Adipocyte (in vitro differentiated cells): Measurements from ENCODE around the gene PNLDC1.
A peak's percentile ranks its signal among the peaks of the same experiment; 100 is the strongest.
"Not testable (repeated sequence)": the region's sequence is repeated elsewhere in the genome, so short reads cannot be mapped to it uniquely, and the experiment has no call there.

ENCODE experiments used
- DNase-seq: peaks from one replicate; pipeline ENCODE4 v3.0.0-alpha.2; 2015; ENCODE audit warnings: low read depth
- H3K27me3 ChIP-seq: replicated peaks from 2 replicates; pipeline ENCODE4 v1.7.0; 2013; ENCODE audit warnings: mild to moderate bottlenecking, low read length, moderate library complexity; ENCODE audit not compliant: control insufficient read depth, insufficient read depth
- H3K36me3 ChIP-seq: 2 replicates; pipeline ENCODE4 v1.7.0; 2013; ENCODE audit warnings: low read length, mild to moderate bottlenecking, moderate library complexity; ENCODE audit not compliant: control insufficient read depth, insufficient read depth, severe bottlenecking
- H3K4me1 ChIP-seq: 2 replicates; pipeline ENCODE4 v1.7.0; 2013; ENCODE audit warnings: mild to moderate bottlenecking, low read length, moderate library complexity; ENCODE audit not compliant: control insufficient read depth, insufficient read depth
- H3K4me3 ChIP-seq: 2 replicates; pipeline ENCODE4 v1.7.0; 2013; ENCODE audit warnings: mild to moderate bottlenecking, low read length, moderate library complexity
- H3K9ac ChIP-seq: 2 replicates; pipeline ENCODE4 v1.7.0; 2013; ENCODE audit warnings: mild to moderate bottlenecking, low read length, moderate library complexity
- H3K9me3 ChIP-seq: 2 replicates; pipeline ENCODE4 v1.7.0; 2013; ENCODE audit warnings: mild to moderate bottlenecking, low read length, moderate library complexity; ENCODE audit not compliant: control insufficient read depth

PNLDC1 gene

GRCh38 chr6:159788753-159789376 is 11.2 kb upstream of the PNLDC1 start:
- H3K36me3 ChIP-seq: peaks cover 50% of the 10 kb centered on the region
- DNase-seq: peak; percentile 71
- no peaks in the 10 kb centered on the region for H3K9me3 ChIP-seq
- peaks cover 44% of the 10 kb centered on the region for H3K4me1 ChIP-seq
- peak overlapping the region; percentile 95 for H3K4me3 ChIP-seq
- H3K27me3 ChIP-seq: no peaks in the 10 kb centered on the region
- peak overlapping the region; percentile 96 for H3K9ac ChIP-seq

GRCh38 chr6:159789377-159790148 is 10.5 kb upstream of the PNLDC1 start, which contains the start of gene TCP1:
TSS of gene TCP1 (minus strand) at chr6:159789602. CDS start at chr6:159789468, 134 bp downstream.
- no peaks in the 10 kb centered on the region for H3K27me3 ChIP-seq
- peak; percentile 100 for DNase-seq
- peaks cover 50% of the 10 kb centered on the region for H3K36me3 ChIP-seq
- no peaks in the 10 kb centered on the region for H3K9me3 ChIP-seq
- H3K4me1 ChIP-seq: peaks cover 44% of the 10 kb centered on the region
- peak within 1 kb of the TSS; percentile 95 for H3K4me3 ChIP-seq
- H3K9ac ChIP-seq: peak within 1 kb of the TSS; percentile 96

GRCh38 chr6:159790149-159790955 is 9.7 kb upstream of the PNLDC1 start, which contains the start of gene MRPL18:
TSS of gene MRPL18 (plus strand) at chr6:159790467. CDS start at chr6:159790588, 121 bp downstream.
- no peaks in the 10 kb centered on the region for H3K9me3 ChIP-seq

GRCh38 chr6:159790956-159791598 is 9.0 kb upstream of the PNLDC1 start:
- H3K9ac ChIP-seq: peak overlapping the region; percentile 96
- no peaks in the 10 kb centered on the region for H3K27me3 ChIP-seq
- no peaks in the 10 kb centered on the region for H3K9me3 ChIP-seq
- H3K36me3 ChIP-seq: peaks cover 39% of the 10 kb centered on the region
- peak overlapping the region; percentile 95 for H3K4me3 ChIP-seq
- no peak for DNase-seq
- H3K4me1 ChIP-seq: peaks cover 40% of the 10 kb centered on the region

More at GRCh38 chr6:159790149-159790955, 9.7 kb upstream of the PNLDC1 start, which contains the start of gene MRPL18:
- Histone ChIP-seq H3K9ac (peak within 1 kb of the TSS; percentile 96), H3K4me1 (peaks cover 44% of the 10 kb centered on the region), H3K4me3 (peak within 1 kb of the TSS; percentile 95), H3K36me3 (peaks cover 42% of the 10 kb centered on the region), H3K27me3 (no peaks in the 10 kb centered on the region)
- peak; percentile 98 for DNase-seq

- not testable (repeated sequence) for DNase-seq, H3K9me3 ChIP-seq, H3K4me3 ChIP-seq, H3K27me3 ChIP-seq, H3K9ac ChIP-seq
- Histone ChIP-seq H3K4me1 (peaks cover 16% of the 10 kb centered on the region), H3K36me3 (peaks cover 61% of the 10 kb centered on the region)
Observed at GRCh38 chr6:159794976-159795375, 5.1 kb upstream of the PNLDC1 start.

- Histone ChIP-seq H3K27me3 (no peaks in the 10 kb centered on the region), H3K9ac (no peak overlapping the region), H3K4me1 (peaks cover under 1% of the 10 kb centered on the region), H3K9me3 (no peaks in the 10 kb centered on the region), H3K4me3 (no peak overlapping the region), H3K36me3 (peaks cover 55% of the 10 kb centered on the region)
- no peak for DNase-seq
Observed at GRCh38 chr6:159797554-159797953, 2.5 kb upstream of the PNLDC1 start.

- H3K36me3 ChIP-seq: peaks cover 28% of the 10 kb centered on the region
- H3K9ac ChIP-seq: no peak overlapping the region
- no peaks in the 10 kb centered on the region for H3K9me3 ChIP-seq
- peaks cover 6% of the 10 kb centered on the region for H3K4me1 ChIP-seq
- H3K4me3 ChIP-seq: no peak overlapping the region
- DNase-seq: peak; percentile 24
- no peaks in the 10 kb centered on the region for H3K27me3 ChIP-seq
Observed at GRCh38 chr6:159801935-159802334, 1.9 kb downstream of the PNLDC1 start.

GRCh38 chr6:159804504-159804903 is 4.4 kb downstream of the PNLDC1 start:
- no peak for DNase-seq
- H3K4me1 ChIP-seq: peaks cover 6% of the 10 kb centered on the region
- H3K9ac ChIP-seq: no peak overlapping the region
- no peak overlapping the region for H3K4me3 ChIP-seq
- H3K9me3 ChIP-seq: no peaks in the 10 kb centered on the region
- no peaks in the 10 kb centered on the region for H3K27me3 ChIP-seq
- peaks cover 3% of the 10 kb centered on the region for H3K36me3 ChIP-seq

GRCh38 chr6:159805440-159806020 is 5.5 kb downstream of the PNLDC1 start:
- Histone ChIP-seq H3K9ac (no peak overlapping the region), H3K4me3 (no peak overlapping the region), H3K9me3 (no peaks in the 10 kb centered on the region), H3K36me3 (no peaks in the 10 kb centered on the region), H3K27me3 (no peaks in the 10 kb centered on the region), H3K4me1 (peaks cover 6% of the 10 kb centered on the region)
- DNase-seq: no peak

- no peaks in the 10 kb centered on the region for H3K36me3 ChIP-seq
- no peaks in the 10 kb centered on the region for H3K27me3 ChIP-seq
- no peak overlapping the region for H3K9ac ChIP-seq
- H3K4me1 ChIP-seq: peaks cover 6% of the 10 kb centered on the region
- H3K9me3 ChIP-seq: no peaks in the 10 kb centered on the region
- no peak overlapping the region for H3K4me3 ChIP-seq
- no peak for DNase-seq
Observed at GRCh38 chr6:159806021-159806458, 6.0 kb downstream of the PNLDC1 start.
